ENCODE data around the gene IL13RA1.
"Not testable (repeated sequence)": the region's sequence is repeated elsewhere in the genome, so short reads cannot be mapped to it uniquely, and the experiment has no call there.

IL13RA1 gene

GRCh38 chrX:118773782-118774181, 46.4 kb downstream of the IL13RA1 start:
- Histone ChIP-seq H3K79me2 (ENCODE audit: control insufficient read depth, insufficient read depth, low read length, unreplicated experiment) (no peaks in the 10 kb centered on the region), H3K4me1 (ENCODE audit: control insufficient read depth, insufficient read depth, low read length, unreplicated experiment) (no peaks in the 10 kb centered on the region), H3K4me3 (ENCODE audit: low read depth, low read length) (no peak overlapping the region), H3K27ac (ENCODE audit: low read depth, low read length) (no peak overlapping the region), H2AFZ (ENCODE audit: low read length, unreplicated experiment) (no peak overlapping the region), H3K27me3 (ENCODE audit: insufficient read depth, low read length) (no peaks in the 10 kb centered on the region), H3K36me3 (ENCODE audit: insufficient read depth, low read length) (no peaks in the 10 kb centered on the region)

- H3K27me3 ChIP-seq (ENCODE audit: insufficient read depth, low read length) = no peaks in the 10 kb centered on the region
- H3K4me3 ChIP-seq (ENCODE audit: low read depth, low read length) = no peak overlapping the region
- H3K4me1 ChIP-seq (ENCODE audit: control insufficient read depth, insufficient read depth, low read length, unreplicated experiment) = peaks cover 3% of the 10 kb centered on the region
- peak overlapping the region; percentile 75 for H3K27ac ChIP-seq (ENCODE audit: low read depth, low read length)
- no peaks in the 10 kb centered on the region for H3K79me2 ChIP-seq (ENCODE audit: control insufficient read depth, insufficient read depth, low read length, unreplicated experiment)
- H3K36me3 ChIP-seq (ENCODE audit: insufficient read depth, low read length) = no peaks in the 10 kb centered on the region
- no peak overlapping the region for H2AFZ ChIP-seq (ENCODE audit: low read length, unreplicated experiment)
Observed at GRCh38 chrX:118779581-118779980, 52.2 kb downstream of the IL13RA1 start.

GRCh38 chrX:118780509-118780908, 53.1 kb downstream of the IL13RA1 start:
- H3K79me2 ChIP-seq (ENCODE audit: control insufficient read depth, insufficient read depth, low read length, unreplicated experiment) = no peaks in the 10 kb centered on the region
- no peaks in the 10 kb centered on the region for H3K27me3 ChIP-seq (ENCODE audit: insufficient read depth, low read length)
- peaks cover 3% of the 10 kb centered on the region for H3K4me1 ChIP-seq (ENCODE audit: control insufficient read depth, insufficient read depth, low read length, unreplicated experiment)
- no peak overlapping the region for H2AFZ ChIP-seq (ENCODE audit: low read length, unreplicated experiment)
- no peaks in the 10 kb centered on the region for H3K36me3 ChIP-seq (ENCODE audit: insufficient read depth, low read length)
- peak overlapping the region; percentile 75 for H3K27ac ChIP-seq (ENCODE audit: low read depth, low read length)
- H3K4me3 ChIP-seq (ENCODE audit: low read depth, low read length) = no peak overlapping the region

- Histone ChIP-seq H2AFZ (ENCODE audit: low read length, unreplicated experiment) (no peak overlapping the region), H3K27ac (ENCODE audit: low read depth, low read length) (peak overlapping the region; percentile 75), H3K36me3 (ENCODE audit: insufficient read depth, low read length) (no peaks in the 10 kb centered on the region), H3K4me1 (ENCODE audit: control insufficient read depth, insufficient read depth, low read length, unreplicated experiment) (peaks cover 3% of the 10 kb centered on the region), H3K4me3 (ENCODE audit: low read depth, low read length) (no peak overlapping the region), H3K27me3 (ENCODE audit: insufficient read depth, low read length) (no peaks in the 10 kb centered on the region), H3K79me2 (ENCODE audit: control insufficient read depth, insufficient read depth, low read length, unreplicated experiment) (no peaks in the 10 kb centered on the region)
Observed at GRCh38 chrX:118780911-118781310, 53.5 kb downstream of the IL13RA1 start.

- Histone ChIP-seq H3K4me3 (ENCODE audit: low read depth, low read length) (no peak overlapping the region), H3K36me3 (ENCODE audit: insufficient read depth, low read length) (no peaks in the 10 kb centered on the region), H3K79me2 (ENCODE audit: control insufficient read depth, insufficient read depth, low read length, unreplicated experiment) (no peaks in the 10 kb centered on the region), H3K27ac (ENCODE audit: low read depth, low read length) (no peak overlapping the region), H3K4me1 (ENCODE audit: control insufficient read depth, insufficient read depth, low read length, unreplicated experiment) (no peaks in the 10 kb centered on the region), H3K27me3 (ENCODE audit: insufficient read depth, low read length) (no peaks in the 10 kb centered on the region), H2AFZ (ENCODE audit: low read length, unreplicated experiment) (no peak overlapping the region)
Observed at GRCh38 chrX:118795528-118796280, 68.3 kb downstream of the IL13RA1 start.

GRCh38 chrX:118802857-118803256, 75.5 kb downstream of the IL13RA1 start:
- Histone ChIP-seq H3K36me3 (ENCODE audit: insufficient read depth, low read length) (no peaks in the 10 kb centered on the region), H3K4me3 (ENCODE audit: low read depth, low read length) (no peak overlapping the region), H3K79me2 (ENCODE audit: control insufficient read depth, insufficient read depth, low read length, unreplicated experiment) (no peaks in the 10 kb centered on the region), H3K27me3 (ENCODE audit: insufficient read depth, low read length) (no peaks in the 10 kb centered on the region), H3K4me1 (ENCODE audit: control insufficient read depth, insufficient read depth, low read length, unreplicated experiment) (peaks cover 12% of the 10 kb centered on the region), H2AFZ (ENCODE audit: low read length, unreplicated experiment) (peak overlapping the region; percentile 23), H3K27ac (ENCODE audit: low read depth, low read length) (peak overlapping the region; percentile 34; the same call in 1 of the 2 replicates)

- Histone ChIP-seq H3K27me3 (ENCODE audit: insufficient read depth, low read length) (no peaks in the 10 kb centered on the region), H3K4me1 (ENCODE audit: control insufficient read depth, insufficient read depth, low read length, unreplicated experiment) (peaks cover 12% of the 10 kb centered on the region), H3K36me3 (ENCODE audit: insufficient read depth, low read length) (no peaks in the 10 kb centered on the region), H3K79me2 (ENCODE audit: control insufficient read depth, insufficient read depth, low read length, unreplicated experiment) (no peaks in the 10 kb centered on the region), H3K4me3 (ENCODE audit: low read depth, low read length) (no peak overlapping the region), H3K27ac (ENCODE audit: low read depth, low read length) (no peak overlapping the region), H2AFZ (ENCODE audit: low read length, unreplicated experiment) (no peak overlapping the region)
Observed at GRCh38 chrX:118807151-118808017, 80.0 kb downstream of the IL13RA1 start.

- H2AFZ ChIP-seq (ENCODE audit: low read length, unreplicated experiment); H3K79me2 ChIP-seq (ENCODE audit: control insufficient read depth, insufficient read depth, low read length, unreplicated experiment); H3K4me1 ChIP-seq (ENCODE audit: control insufficient read depth, insufficient read depth, low read length, unreplicated experiment); H3K4me3 ChIP-seq (ENCODE audit: low read depth, low read length); H3K27ac ChIP-seq (ENCODE audit: low read depth, low read length); H3K36me3 ChIP-seq (ENCODE audit: insufficient read depth, low read length); H3K27me3 ChIP-seq (ENCODE audit: insufficient read depth, low read length): not testable (repeated sequence)
Observed at GRCh38 chrX:118817257-118817656, 89.9 kb downstream of the IL13RA1 start.

- H3K4me1 ChIP-seq (ENCODE audit: control insufficient read depth, insufficient read depth, low read length, unreplicated experiment) = peaks cover 4% of the 10 kb centered on the region
- peaks cover 37% of the 10 kb centered on the region for H3K27me3 ChIP-seq (ENCODE audit: insufficient read depth, low read length)
- H3K27ac ChIP-seq (ENCODE audit: low read depth, low read length) = no peak within 1 kb of the TSS
- H3K79me2 ChIP-seq (ENCODE audit: control insufficient read depth, insufficient read depth, low read length, unreplicated experiment) = no peaks in the 10 kb centered on the region
- H3K4me3 ChIP-seq (ENCODE audit: low read depth, low read length) = peak within 1 kb of the TSS; percentile 71
- no peaks in the 10 kb centered on the region for H3K36me3 ChIP-seq (ENCODE audit: insufficient read depth, low read length)
- peak within 1 kb of the TSS; percentile 33 for H2AFZ ChIP-seq (ENCODE audit: low read length, unreplicated experiment)
Observed at GRCh38 chrX:118823263-118824172, 96.1 kb downstream of the IL13RA1 start, which contains the start of gene ZCCHC12. ZCCHC12 (plus strand) TSS chrX:118823824; CDS start chrX:118825245, 1,421 bp downstream.

- Histone ChIP-seq H3K27ac (ENCODE audit: low read depth, low read length) (no peak overlapping the region), H3K79me2 (ENCODE audit: control insufficient read depth, insufficient read depth, low read length, unreplicated experiment) (no peaks in the 10 kb centered on the region), H3K27me3 (ENCODE audit: insufficient read depth, low read length) (peaks cover 37% of the 10 kb centered on the region), H3K4me3 (ENCODE audit: low read depth, low read length) (peak overlapping the region; percentile 71), H3K36me3 (ENCODE audit: insufficient read depth, low read length) (no peaks in the 10 kb centered on the region), H3K4me1 (ENCODE audit: control insufficient read depth, insufficient read depth, low read length, unreplicated experiment) (peaks cover 4% of the 10 kb centered on the region), H2AFZ (ENCODE audit: low read length, unreplicated experiment) (peak overlapping the region; percentile 33)
Observed at GRCh38 chrX:118824173-118824730, 96.8 kb downstream of the IL13RA1 start.
